Psoas muscle (tissue), 8 donors: ENCODE measurements around the gene TACR2. TPM values are rescaled to one million over a fixed set of nuclear protein-coding genes. Genes with fewer than 3 reads are reported as not detected.

Experiments
- ATAC-seq, 4 donors: fragments of 200-7000 bp; cut with Tn5 transposase; one replicate each; pipeline ENCODE4 v1.9.1; 2020; ENCODE audit warnings: moderate library complexity in 3 of 4, mild to moderate bottlenecking in 2 of 4
- DNase-seq, 2 donors: peaks; one replicate each; pipeline ENCODE4 v3.0.0-alpha.2; 2020
- H3K27ac ChIP-seq: fragments of 200-600 bp; one replicate; pipeline ENCODE4 v1.8.0; 2022
- H3K27me3 ChIP-seq, 3 donors: fragments of 200-600 bp in 1 of 3; one replicate each; pipeline versions ENCODE4 v1.6.1 to v1.8.0; 2013 to 2022; ENCODE audit warnings: low read length in 2 of 3, mild to moderate bottlenecking in 2 of 3, moderate library complexity in 1 of 3; ENCODE audit not compliant: insufficient read depth in 3 of 3
- H3K36me3 ChIP-seq, 2 donors: fragments of 200-600 bp in 1 of 2; one replicate each; pipeline versions ENCODE4 v1.6.1 to v1.8.0; 2013 to 2022; ENCODE audit warnings: low read depth in 1 of 2, mild to moderate bottlenecking in 1 of 2, moderate library complexity in 1 of 2; ENCODE audit not compliant: insufficient read depth in 1 of 2
- H3K4me1 ChIP-seq: fragments of 200-600 bp; one replicate; pipeline ENCODE4 v1.8.0; 2022
- H3K4me3 ChIP-seq: fragments of 200-600 bp; one replicate; pipeline ENCODE4 v1.8.0; 2022; ENCODE audit warnings: mild to moderate bottlenecking
- H3K9me3 ChIP-seq: fragments of 200-600 bp; one replicate; pipeline ENCODE4 v1.8.0; 2022
- WGBS, 3 donors: extraction: QIAGEN DNeasy Blood & Tissue Kit; methylation state at CpG; one replicate each; pipeline versions ENCODE4 v1.1.6 to v1.1.7; 2013; 5-methylcytosine and 5-hydroxymethylcytosine counted together
- intact Hi-C, 2 donors: fragments of 100-400 bp; cut with DNase I; formaldehyde crosslinking; loops; one replicate each; pipeline versions ENCODE4 v1.11.0 to v1.14.2; 2022
- polyA plus RNA-seq, 3 donors: library from polyadenylated mRNA; stranded (reverse); fragments of 200-250 nt; gene quantifications; one replicate each; pipeline ENCODE4 v1.2.3, GENCODE V29; 2013
- total RNA-seq, 4 donors: library from RNA; stranded (reverse); fragmentation: NEBNext Ultra II Directional in 2 of 4; extraction: Animal tissue kit (Norgen Biotek cat#: 25700) in 2 of 4; gene quantifications; one replicate each; pipeline versions ENCODE4 v1.2.1 to v1.2.4, GENCODE V29; 2021 to 2023
- TF ChIP-seq, protein P1 (sequence below): fragments of 200-600 bp; IDR thresholded peaks from one replicate; pipeline ENCODE4 v1.8.0; 2022; ENCODE audit warnings: antibody characterized with exemption
- donor health status: healthy with polysubstance abuse.
- donor health status: DM: no; HTN: no; CAD: no; lungs with moderate emphysema.
- donor health status: Bipolar disorder and iron deficiency.
- donor health status: healthy.
- donor health status: DM: yes; HTN: yes; CAD: no.
- donor health status: DM: no; HTN: no; CAD: no.
- donor health status: DM: no; HTN: no; CAD: no.
- donor health status: DM: yes; HTN: yes; CAD: no.

The TACR2 gene
- total and polyA plus RNA-seq, 7 donors = 0.21 to 0.61 (median 0.25) TPM

DNA sequence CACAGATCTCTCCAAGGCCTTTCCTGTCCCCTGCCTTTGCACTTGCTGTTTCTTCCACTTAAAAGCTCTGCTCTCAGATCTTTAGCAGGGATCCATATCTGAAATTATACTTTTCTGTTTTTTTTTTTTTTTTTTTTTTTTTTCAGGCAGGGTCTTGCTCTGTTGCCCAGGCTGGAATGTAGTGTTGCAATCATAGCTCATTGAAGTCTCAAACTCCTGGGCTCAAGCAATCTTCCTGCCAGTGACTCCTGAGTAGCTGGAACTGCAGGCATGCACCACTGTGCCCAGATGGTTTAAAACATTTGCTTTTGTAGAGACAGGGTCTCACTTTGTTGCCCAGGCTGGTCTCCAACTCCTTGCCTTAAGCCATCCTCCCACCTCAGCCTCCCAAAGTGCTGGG is 29.5 kb upstream of the TACR2 start:
- H3K27ac ChIP-seq = peak overlapping the region; percentile 34
- DNase-seq (no peak), ATAC-seq (no peak)
- H3K4me1 ChIP-seq = peaks cover 25% of the 10 kb centered on the region
- TF ChIP-seq, protein P1, sequence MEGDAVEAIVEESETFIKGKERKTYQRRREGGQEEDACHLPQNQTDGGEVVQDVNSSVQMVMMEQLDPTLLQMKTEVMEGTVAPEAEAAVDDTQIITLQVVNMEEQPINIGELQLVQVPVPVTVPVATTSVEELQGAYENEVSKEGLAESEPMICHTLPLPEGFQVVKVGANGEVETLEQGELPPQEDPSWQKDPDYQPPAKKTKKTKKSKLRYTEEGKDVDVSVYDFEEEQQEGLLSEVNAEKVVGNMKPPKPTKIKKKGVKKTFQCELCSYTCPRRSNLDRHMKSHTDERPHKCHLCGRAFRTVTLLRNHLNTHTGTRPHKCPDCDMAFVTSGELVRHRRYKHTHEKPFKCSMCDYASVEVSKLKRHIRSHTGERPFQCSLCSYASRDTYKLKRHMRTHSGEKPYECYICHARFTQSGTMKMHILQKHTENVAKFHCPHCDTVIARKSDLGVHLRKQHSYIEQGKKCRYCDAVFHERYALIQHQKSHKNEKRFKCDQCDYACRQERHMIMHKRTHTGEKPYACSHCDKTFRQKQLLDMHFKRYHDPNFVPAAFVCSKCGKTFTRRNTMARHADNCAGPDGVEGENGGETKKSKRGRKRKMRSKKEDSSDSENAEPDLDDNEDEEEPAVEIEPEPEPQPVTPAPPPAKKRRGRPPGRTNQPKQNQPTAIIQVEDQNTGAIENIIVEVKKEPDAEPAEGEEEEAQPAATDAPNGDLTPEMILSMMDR = no peak
- no peaks in the 10 kb centered on the region for H3K9me3 ChIP-seq
- no peaks in the 10 kb centered on the region for H3K36me3 ChIP-seq
- H3K27me3 ChIP-seq = no peaks in the 10 kb centered on the region
- H3K4me3 ChIP-seq = no peak overlapping the region
- intact Hi-C loops = no loop called here

DNA sequence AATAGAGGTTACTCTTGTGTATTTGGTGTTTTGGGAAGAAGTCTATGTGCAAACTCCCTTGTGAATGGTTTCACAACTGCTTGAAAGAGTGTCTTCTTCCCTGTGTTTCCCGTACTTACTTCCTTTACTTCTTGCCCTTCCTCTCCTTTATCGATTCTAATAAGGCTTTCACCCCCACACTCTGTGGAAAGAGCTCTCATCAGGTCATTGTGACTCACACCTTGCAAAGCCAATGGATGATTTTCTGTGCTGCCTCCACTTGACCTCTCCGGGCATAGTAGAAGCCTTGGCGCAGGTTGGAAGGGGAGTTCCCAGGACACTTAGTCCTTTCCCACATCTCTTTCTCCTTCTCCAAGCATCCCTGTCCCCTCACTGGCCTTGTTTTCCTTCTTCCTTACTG is 28.3 kb upstream of the TACR2 start:
- no peaks in the 10 kb centered on the region for H3K9me3 ChIP-seq
- H3K27ac ChIP-seq = no peak overlapping the region
- intact Hi-C loops = no loop called here
- peaks cover 18% of the 10 kb centered on the region for H3K4me1 ChIP-seq
- H3K27me3 ChIP-seq = no peaks in the 10 kb centered on the region
- H3K36me3 ChIP-seq = no peaks in the 10 kb centered on the region
- TF ChIP-seq, protein P1 = no peak
- ATAC-seq (no peak), DNase-seq (no peak)
- H3K4me3 ChIP-seq = no peak overlapping the region
- 82 to 94% (median 89%) methylated on average over 4 of the region's 4 CpGs for WGBS, 3 donors

DNA sequence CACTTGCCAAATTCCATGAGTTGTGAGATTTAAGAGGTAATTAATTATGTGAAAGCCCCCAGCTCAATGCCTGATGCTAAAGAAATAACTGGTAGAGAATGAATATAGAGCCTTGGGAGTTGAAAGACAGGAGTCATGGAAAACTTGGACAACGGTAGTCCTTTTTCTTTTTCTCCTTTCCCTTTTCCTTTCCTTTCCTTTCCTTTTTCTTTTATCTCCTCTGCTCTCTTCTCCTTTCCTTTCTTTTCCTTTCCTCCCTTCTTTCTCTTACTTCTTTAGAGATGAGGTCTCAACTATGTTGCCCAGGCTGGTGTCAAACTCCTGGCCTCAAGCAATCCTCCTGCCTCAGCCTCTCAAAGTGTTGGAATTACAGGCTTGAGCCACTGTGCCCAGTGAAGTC is 26.6 kb upstream of the TACR2 start:
- ATAC-seq = no peak
- H3K4me3 ChIP-seq = no peak overlapping the region
- H3K27ac ChIP-seq = no peak overlapping the region
- H3K4me1 ChIP-seq = peaks cover 32% of the 10 kb centered on the region
- no peak for DNase-seq
- TF ChIP-seq, protein P1 = no peak
- intact Hi-C loops = no loop called here
- H3K36me3 ChIP-seq = no peaks in the 10 kb centered on the region
- H3K27me3 ChIP-seq = no peaks in the 10 kb centered on the region
- 85 to 90% (median 88%) methylated on average over 1 of the region's 1 CpG for WGBS, 3 donors
- H3K9me3 ChIP-seq = no peaks in the 10 kb centered on the region

DNA sequence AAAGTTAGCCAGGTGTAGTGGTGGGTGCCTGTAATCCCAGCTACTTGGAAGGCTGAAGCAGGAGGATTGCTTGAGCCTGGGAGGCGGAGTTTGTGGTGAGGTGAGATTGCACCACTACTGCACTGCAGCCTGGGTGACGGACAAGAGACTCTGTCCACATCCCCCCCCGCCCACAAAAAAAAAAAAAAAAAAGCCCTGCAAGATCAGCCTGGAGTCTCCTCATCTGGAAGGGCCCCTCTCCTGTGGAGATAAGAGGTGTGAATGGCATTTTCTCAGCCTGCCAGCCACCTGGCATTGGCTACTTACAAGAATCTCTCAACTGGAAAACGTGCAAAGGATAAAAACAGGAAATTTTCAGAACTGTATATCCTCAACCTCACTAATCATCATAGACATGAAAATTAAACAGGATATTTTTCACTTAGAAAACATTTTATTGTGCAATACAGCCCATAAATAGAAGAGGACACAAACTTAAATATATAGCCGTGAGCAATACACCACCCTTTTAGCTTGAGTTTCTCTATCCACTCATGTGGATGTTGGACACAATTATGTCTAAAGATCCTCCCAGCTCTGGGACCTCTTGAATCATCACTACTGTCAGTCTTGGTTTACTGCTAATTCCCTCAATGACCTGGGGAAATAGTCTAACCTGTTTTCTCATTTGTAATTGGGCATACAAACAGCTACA is 23.2 kb upstream of the TACR2 start:
- 18 to 30% (median 26%) methylated on average over 5 of the region's 5 CpGs for WGBS, 3 donors
- H3K27me3 ChIP-seq = no peaks in the 10 kb centered on the region
- TF ChIP-seq, protein P1 = no peak
- H3K9me3 ChIP-seq = no peaks in the 10 kb centered on the region
- no peak overlapping the region for H3K4me3 ChIP-seq
- ATAC-seq (peak; percentile 61 to 78 (median 76)), DNase-seq (no peak)
- peak overlapping the region; percentile 81 for H3K27ac ChIP-seq
- peaks cover 24% of the 10 kb centered on the region for H3K4me1 ChIP-seq
- intact Hi-C loops = loop anchor here (5.0 kb wide), 2 partner anchors 57 to 62 kb away; no protein-coding TSS in a partner anchor
- no peaks in the 10 kb centered on the region for H3K36me3 ChIP-seq

DNA sequence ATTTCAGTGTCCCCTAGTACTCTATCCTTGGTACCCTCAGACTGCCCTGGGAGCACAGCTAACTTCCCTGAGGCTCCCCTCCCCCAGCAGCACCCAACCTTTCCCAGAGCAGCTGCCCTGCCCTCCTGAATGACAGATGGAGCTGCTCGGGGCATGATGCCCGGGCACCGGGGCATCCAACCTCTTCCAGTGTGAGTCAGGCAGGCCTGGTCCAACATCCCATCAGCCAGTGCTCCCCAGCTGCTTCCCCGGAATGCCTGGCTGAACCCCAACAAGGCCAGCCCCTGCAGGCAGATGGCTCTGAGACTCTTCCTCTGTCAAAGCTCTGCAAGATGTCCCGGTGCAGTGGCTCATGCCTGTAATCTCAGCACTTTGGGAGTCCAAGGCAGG is 22.6 kb upstream of the TACR2 start:
- peak; percentile 97 to 98 (median 98) for ATAC-seq
- Histone ChIP-seq H3K9me3 (no peaks in the 10 kb centered on the region), H3K36me3 (no peaks in the 10 kb centered on the region), H3K4me1 (peaks cover 24% of the 10 kb centered on the region), H3K27me3 (no peaks in the 10 kb centered on the region), H3K4me3 (no peak overlapping the region), H3K27ac (peak overlapping the region; percentile 81)
- peak; percentile 90 to 97 for DNase-seq
- intact Hi-C loops = loop anchor here (5.0 kb wide), 2 partner anchors 58 to 63 kb away; no protein-coding TSS in a partner anchor
- TF ChIP-seq, protein P1 = no peak
- WGBS, 3 donors = 13 to 22% (median 21%) methylated on average over 5 of the region's 5 CpGs
